Activated CD8-positive, alpha-beta T cell treated with anti-CD3 and anti-CD28 coated beads, Interleukin-2, amount 10 ng/mL, durations not matched to agents 7 days and 5 days (primary cell): Measurements from ENCODE around the gene ZNF705A. TPM values are rescaled to one million over a fixed set of nuclear protein-coding genes. Genes with fewer than 3 reads are reported as not detected.
"Not testable (repeated sequence)": the region's sequence is repeated elsewhere in the genome, so short reads cannot be mapped to it uniquely, and the experiment has no call there.

Experiments used
- ATAC-seq: fragments of 150-1000 bp; cut with Tn5 transposase; one replicate; pipeline ENCODE4 v1.10.0; 2021; ENCODE audit warnings: moderate library complexity
- CTCF ChIA-PET: fragments of 350-600 bp; sonication (Branson Sonifier 250); formaldehyde crosslinking; loops from one replicate; lab custom pipeline; 2021; ENCODE audit warnings: antibody characterized with exemption; lab: Charles Lee
- POLR2A ChIA-PET: fragments of 350-600 bp; sonication (Branson Sonifier 250); formaldehyde crosslinking; loops from one replicate; lab custom pipeline; 2021; ENCODE audit warnings: antibody characterized with exemption; lab: Charles Lee
- DNase-seq: peaks from one replicate; pipeline ENCODE4 v3.0.0-alpha.2; 2020
- H3K27ac Mint-ChIP-seq: one replicate; pipeline ENCODE4 v1.8.0; 2021; ENCODE audit warnings: mild to moderate bottlenecking, mixed read lengths
- H3K27me3 Mint-ChIP-seq: one replicate; pipeline ENCODE4 v1.8.0; 2021; ENCODE audit warnings: low read depth, mixed read lengths
- H3K36me3 Mint-ChIP-seq: one replicate; pipeline ENCODE4 v1.8.0; 2021; ENCODE audit warnings: low read depth, mixed read lengths
- H3K4me1 Mint-ChIP-seq: one replicate; pipeline ENCODE4 v1.8.0; 2021; ENCODE audit warnings: low read depth, mixed read lengths
- H3K4me3 Mint-ChIP-seq: one replicate; pipeline ENCODE4 v1.8.0; 2021; ENCODE audit warnings: mild to moderate bottlenecking, mixed read lengths
- H3K9me3 Mint-ChIP-seq: one replicate; pipeline ENCODE4 v1.8.0; 2022; ENCODE audit warnings: mixed read lengths; ENCODE audit not compliant: insufficient read depth
- total RNA-seq, 2 experiments: library from RNA; stranded (reverse); gene quantifications; one replicate each; pipeline ENCODE4 v1.2.3, GENCODE V29; 2021

Gene ZNF705A
- total RNA-seq = not detected

GRCh38 chr12:8156845-8157244 lies at the start of gene ZNF705A:
TSS of gene ZNF705A (plus strand) at chr12:8157015. CDS start at chr12:8172626, 15,611 bp downstream.
- Mint-ChIP-seq H3K27me3 (peaks cover 28% of the 10 kb centered on the region), H3K4me3 (no peak within 1 kb of the TSS), H3K9me3 (no peaks in the 10 kb centered on the region), H3K27ac (no peak within 1 kb of the TSS), H3K36me3 (no peaks in the 10 kb centered on the region), H3K4me1 (peaks cover 28% of the 10 kb centered on the region)
- ChIA-PET POLR2A (no interaction called here), CTCF (interaction anchor here (1.2 kb wide), 1 partner anchor 48 kb away, joined by 3 read pairs; no protein-coding TSS in a partner anchor)
- ATAC-seq (no peak), DNase-seq (no peak)

- no peak overlapping the region for H3K4me3 Mint-ChIP-seq
- peak; percentile 61 for ATAC-seq
- peak; percentile 86 for DNase-seq
- H3K9me3 Mint-ChIP-seq = peaks cover 4% of the 10 kb centered on the region
- ChIA-PET POLR2A (no interaction called here), CTCF (interaction anchor here (0.8 to 3.7 kb wide), 29 partner anchors 8 to 275 kb away, joined by 3 to 41 read pairs (median 5); partner anchors contain the start of genes CLEC4A and ZNF705A)
- peaks cover 16% of the 10 kb centered on the region for H3K36me3 Mint-ChIP-seq
- H3K4me1 Mint-ChIP-seq = peaks cover 10% of the 10 kb centered on the region
- no peak overlapping the region for H3K27ac Mint-ChIP-seq
- no peaks in the 10 kb centered on the region for H3K27me3 Mint-ChIP-seq
Measured at GRCh38 chr12:8108808-8109398, 47.9 kb upstream of the ZNF705A start.

- CTCF ChIA-PET = interaction anchor here (4.1 kb wide), 1 partner anchor 119 kb away, joined by 14 read pairs; no protein-coding TSS in a partner anchor
Measured at GRCh38 chr12:8113117-8113516, 43.7 kb upstream of the ZNF705A start.

GRCh38 chr12:8120072-8120713 lies 36.6 kb upstream of the ZNF705A start:
- Mint-ChIP-seq H3K4me1 (peaks cover 2% of the 10 kb centered on the region), H3K4me3 (no peak overlapping the region), H3K27me3 (no peaks in the 10 kb centered on the region), H3K9me3 (no peaks in the 10 kb centered on the region), H3K36me3 (no peaks in the 10 kb centered on the region), H3K27ac (no peak overlapping the region)
- POLR2A ChIA-PET = no interaction called here
- no peak for DNase-seq
- CTCF ChIA-PET = interaction anchor here (2.1 kb wide), 1 partner anchor 11 kb away, joined by 15 read pairs; no protein-coding TSS in a partner anchor
- no peak for ATAC-seq

More at GRCh38 chr12:8113117-8113516, 43.7 kb upstream of the ZNF705A start:
- H3K27ac Mint-ChIP-seq, POLR2A ChIA-PET, H3K4me1 Mint-ChIP-seq, H3K27me3 Mint-ChIP-seq, H3K9me3 Mint-ChIP-seq, ATAC-seq, H3K36me3 Mint-ChIP-seq, H3K4me3 Mint-ChIP-seq, DNase-seq: not testable (repeated sequence)

- Mint-ChIP-seq H3K27ac (no peak within 1 kb of the TSS), H3K9me3 (no peaks in the 10 kb centered on the region), H3K27me3 (no peaks in the 10 kb centered on the region), H3K4me3 (no peak within 1 kb of the TSS), H3K4me1 (peaks cover 19% of the 10 kb centered on the region), H3K36me3 (peaks cover 4% of the 10 kb centered on the region)
- ChIA-PET POLR2A (no interaction called here), CTCF (interaction anchor here (1.2 to 1.5 kb wide), 2 partner anchors 14 to 114 kb away, joined by 3 to 5 read pairs; no protein-coding TSS in a partner anchor)
- ATAC-seq = no peak
- DNase-seq = no peak
Measured at GRCh38 chr12:8123124-8123912, 33.5 kb upstream of the ZNF705A start, which contains the start of gene CLEC4A. TSS of gene CLEC4A (plus strand) at chr12:8123617. CDS start at chr12:8123879, 262 bp downstream.

GRCh38 chr12:8127138-8127537 lies 29.7 kb upstream of the ZNF705A start:
- DNase-seq (peak; percentile 58), ATAC-seq (peak; percentile 92)
- Mint-ChIP-seq H3K9me3 (no peaks in the 10 kb centered on the region), H3K27ac (no peak overlapping the region), H3K4me1 (peaks cover 19% of the 10 kb centered on the region), H3K27me3 (no peaks in the 10 kb centered on the region), H3K4me3 (no peak overlapping the region), H3K36me3 (peaks cover 4% of the 10 kb centered on the region)
- ChIA-PET POLR2A (no interaction called here), CTCF (interaction anchor here (1.0 kb wide), 2 partner anchors 61 to 104 kb away, joined by 3 to 4 read pairs; partner anchors contain the start of gene C3AR1)

- H3K27ac Mint-ChIP-seq, ATAC-seq, CTCF ChIA-PET, H3K4me3 Mint-ChIP-seq, H3K9me3 Mint-ChIP-seq, H3K27me3 Mint-ChIP-seq, DNase-seq, H3K4me1 Mint-ChIP-seq, H3K36me3 Mint-ChIP-seq: not testable (repeated sequence)
- POLR2A ChIA-PET = interaction anchor here (0.5 kb wide), 1 partner anchor 20 kb away, joined by 4 read pairs; no protein-coding TSS in a partner anchor
Measured at GRCh38 chr12:8133636-8134397, 23.0 kb upstream of the ZNF705A start.

GRCh38 chr12:8134398-8134930 lies 22.4 kb upstream of the ZNF705A start:
- CTCF ChIA-PET, ATAC-seq, H3K4me3 Mint-ChIP-seq, H3K27ac Mint-ChIP-seq, POLR2A ChIA-PET, H3K4me1 Mint-ChIP-seq, DNase-seq, H3K9me3 Mint-ChIP-seq, H3K27me3 Mint-ChIP-seq, H3K36me3 Mint-ChIP-seq: not testable (repeated sequence)

GRCh38 chr12:8141647-8142046 lies 15.2 kb upstream of the ZNF705A start:
- CTCF ChIA-PET, H3K4me3 Mint-ChIP-seq, H3K27ac Mint-ChIP-seq, POLR2A ChIA-PET, H3K27me3 Mint-ChIP-seq, ATAC-seq, H3K4me1 Mint-ChIP-seq, H3K9me3 Mint-ChIP-seq, H3K36me3 Mint-ChIP-seq, DNase-seq: not testable (repeated sequence)

- CTCF ChIA-PET = no interaction called here
- POLR2A ChIA-PET = no interaction called here
- H3K9me3 Mint-ChIP-seq = peaks cover 4% of the 10 kb centered on the region
Measured at GRCh38 chr12:8143261-8143660, 13.6 kb upstream of the ZNF705A start.

More at GRCh38 chr12:8143261-8143660, 13.6 kb upstream of the ZNF705A start:
- H3K27ac Mint-ChIP-seq = no peak overlapping the region
- H3K4me3 Mint-ChIP-seq = no peak overlapping the region
- no peak for DNase-seq
- H3K4me1 Mint-ChIP-seq = no peaks in the 10 kb centered on the region
- H3K36me3 Mint-ChIP-seq = no peaks in the 10 kb centered on the region
- peaks cover 20% of the 10 kb centered on the region for H3K27me3 Mint-ChIP-seq
- ATAC-seq = no peak
